B cell (primary cell): ENCODE measurements around the gene RNF167. TPM values are rescaled to one million over a fixed set of nuclear protein-coding genes. Genes with fewer than 3 reads are reported as not detected.

Source experiments
- ATAC-seq: fragments of 200-7000 bp; cut with Tn5 transposase; one replicate; pipeline ENCODE4 v1.10.0; 2021; ENCODE audit warnings: low read depth, mild to moderate bottlenecking, moderate number of reproducible peaks, moderate library complexity
- CTCF ChIA-PET: fragments of 350-600 bp; sonication (Branson Sonifier 250); formaldehyde crosslinking; loops from one replicate; lab custom pipeline; 2021; ENCODE audit warnings: antibody characterized with exemption, inconsistent platforms; lab: Charles Lee
- POLR2A ChIA-PET: fragments of 350-600 bp; sonication (Branson Sonifier 250); formaldehyde crosslinking; loops from one replicate; lab custom pipeline; 2021; ENCODE audit warnings: antibody characterized with exemption; lab: Charles Lee
- DNase-seq: peaks from one replicate; pipeline ENCODE4 v3.0.0; 2013
- H2AFZ ChIP-seq: 2 replicates; pipeline ENCODE4 v1.6.1; 2012; ENCODE audit warnings: mild to moderate bottlenecking, low read depth, low read length; ENCODE audit not compliant: insufficient read depth, poor library complexity, severe bottlenecking
- H3K27ac ChIP-seq, 2 donors: 1 replicate in 1 of 2; 2 replicates in 1 of 2; pipeline ENCODE4 v1.5.1; 2012 to 2013; ENCODE audit warnings: low read length in 2 of 2, mild to moderate bottlenecking in 2 of 2, moderate library complexity in 1 of 2
- H3K27me3 ChIP-seq, 4 experiments: fragments of 200-600 bp in 1 of 4; sonication (generic) in 1 of 4; replicated peaks in 1 of 4; 1 replicate in 2 of 4; 2 replicates in 2 of 4; pipeline versions ENCODE4 v1.6.1 to v1.7.0; 2013 to 2016; ENCODE audit warnings: low read length in 3 of 4, mild to moderate bottlenecking in 2 of 4, mixed read lengths in 1 of 4, moderate library complexity in 1 of 4; ENCODE audit not compliant: insufficient read depth in 4 of 4, control insufficient read depth in 3 of 4; ENCODE audit errors: control extremely low read depth in 1 of 4
- H3K36me3 ChIP-seq, 2 experiments: replicated peaks in 1 of 2; 1 replicate in 1 of 2; 2 replicates in 1 of 2; pipeline versions ENCODE4 v1.6.1 to v1.7.1; 2013; ENCODE audit warnings: low read length in 1 of 2; ENCODE audit not compliant: insufficient read depth in 2 of 2, control insufficient read depth in 1 of 2; ENCODE audit errors: control extremely low read depth in 1 of 2, extremely low read depth in 1 of 2
- H3K4me1 ChIP-seq, 2 donors: fragments of 200-600 bp in 1 of 2; sonication (generic) in 1 of 2; 1 replicate in 1 of 2; 2 replicates in 1 of 2; pipeline versions ENCODE4 v1.5.1 to v1.6.1; 2013 to 2017; ENCODE audit warnings: low read length in 2 of 2; ENCODE audit not compliant: control insufficient read depth in 2 of 2, insufficient read depth in 2 of 2
- H3K4me2 ChIP-seq: replicated peaks from 2 replicates; pipeline ENCODE3; 2012; ENCODE audit warnings: mild to moderate bottlenecking, low read depth, low read length; ENCODE audit not compliant: poor library complexity, severe bottlenecking
- H3K4me3 ChIP-seq, 5 experiments: fragments of 200-600 bp in 1 of 5; sonication (generic) in 1 of 5; 1 replicate in 3 of 5; 2 replicates in 2 of 5; pipeline versions ENCODE4 v1.5.1 to v1.7.0; 2011 to 2016; ENCODE audit warnings: low read length in 4 of 5, mild to moderate bottlenecking in 4 of 5, low read depth in 2 of 5, control low read depth in 1 of 5, moderate library complexity in 1 of 5; ENCODE audit not compliant: insufficient read depth in 1 of 5; ENCODE audit errors: control extremely low read depth in 1 of 5, extremely low read depth in 1 of 5
- H3K79me2 ChIP-seq: fragments of 200-600 bp; sonication (generic); one replicate; pipeline ENCODE4 v1.6.0; 2016; ENCODE audit warnings: low read length; ENCODE audit not compliant: control insufficient read depth, insufficient read depth
- H3K9ac ChIP-seq: fragments of 200-600 bp; sonication (generic); 2 replicates; pipeline ENCODE4 v1.6.1; 2017; ENCODE audit warnings: mild to moderate bottlenecking, low read length, moderate library complexity
- H3K9me3 ChIP-seq, 3 donors: one replicate each; pipeline versions ENCODE4 v1.6.1 to v1.7.1; 2013; ENCODE audit warnings: low read length in 2 of 3; ENCODE audit not compliant: control insufficient read depth in 2 of 3, insufficient read depth in 1 of 3; ENCODE audit errors: control extremely low read depth in 1 of 3
- H4K20me1 ChIP-seq: 2 replicates; pipeline ENCODE4 v1.6.0; 2012; ENCODE audit warnings: mild to moderate bottlenecking, low read length; ENCODE audit not compliant: insufficient read depth, control insufficient read depth, poor library complexity, severe bottlenecking
- H3K27ac Mint-ChIP-seq: one replicate; pipeline ENCODE4 v1.8.0; 2021; ENCODE audit warnings: mixed read lengths
- H3K27me3 Mint-ChIP-seq: one replicate; pipeline ENCODE4 v1.8.0; 2021; ENCODE audit warnings: mixed read lengths
- H3K4me1 Mint-ChIP-seq: one replicate; pipeline ENCODE4 v1.8.0; 2021; ENCODE audit warnings: mixed read lengths
- H3K4me3 Mint-ChIP-seq: one replicate; pipeline ENCODE4 v1.8.0; 2021; ENCODE audit warnings: mixed read lengths
- H3K9me3 Mint-ChIP-seq: one replicate; pipeline ENCODE4 v1.8.0; 2022; ENCODE audit warnings: mixed read lengths; ENCODE audit not compliant: insufficient read depth
- EZH2 ChIP-seq: IDR thresholded peaks from 2 replicates; pipeline ENCODE4 v1.6.1; 2012; ENCODE audit warnings: borderline replicate concordance, low read depth, mild to moderate bottlenecking, moderate library complexity, low read length; ENCODE audit not compliant: insufficient read depth, poor library complexity, severe bottlenecking
- WGBS: methylation state at CpG from one replicate; pipeline ENCODE4 v1.1.5; 2013; ENCODE audit warnings: missing lambda C conversion rate; ENCODE audit not compliant: insufficient coverage; 5-methylcytosine and 5-hydroxymethylcytosine counted together
- intact Hi-C: fragments of 100-400 bp; cut with micrococcal nuclease; formaldehyde crosslinking; loops from one replicate; pipeline ENCODE4 v1.10.0; 2022
- polyA minus RNA-seq: library from RNA; depleted of rRNA, polyadenylated mRNA; stranded (reverse); fragments of >200 nt; gene quantifications from 2 replicates; pipeline ENCODE4 v1.2.3, GENCODE V29; 2012
- polyA plus RNA-seq: library from polyadenylated mRNA; depleted of rRNA; stranded (reverse); fragments of >200 nt; gene quantifications from 2 replicates; pipeline ENCODE4 v1.2.3, GENCODE V29; 2012
- total RNA-seq, 2 donors: library from RNA; stranded (reverse); fragments of 120-200 nt in 1 of 2; gene quantifications; 1 replicate in 1 of 2; 2 replicates in 1 of 2; pipeline versions ENCODE4 v1.2.3 to v1.2.4, GENCODE V29; 2013 to 2022
- TF ChIP-seq, protein P1 (sequence below): fragments of 200-600 bp; IDR thresholded peaks from one replicate; pipeline ENCODE4 v1.8.0; 2022; ENCODE audit warnings: antibody characterized with exemption, mild to moderate bottlenecking

The RNF167 gene
- total RNA-seq (131 and 143 TPM in 2 replicates), polyA plus RNA-seq (114 and 186 TPM in 2 replicates), polyA minus RNA-seq (21.4 and 36.7 TPM in 2 replicates)
- total RNA-seq (2013) = 73.3 TPM

DNA sequence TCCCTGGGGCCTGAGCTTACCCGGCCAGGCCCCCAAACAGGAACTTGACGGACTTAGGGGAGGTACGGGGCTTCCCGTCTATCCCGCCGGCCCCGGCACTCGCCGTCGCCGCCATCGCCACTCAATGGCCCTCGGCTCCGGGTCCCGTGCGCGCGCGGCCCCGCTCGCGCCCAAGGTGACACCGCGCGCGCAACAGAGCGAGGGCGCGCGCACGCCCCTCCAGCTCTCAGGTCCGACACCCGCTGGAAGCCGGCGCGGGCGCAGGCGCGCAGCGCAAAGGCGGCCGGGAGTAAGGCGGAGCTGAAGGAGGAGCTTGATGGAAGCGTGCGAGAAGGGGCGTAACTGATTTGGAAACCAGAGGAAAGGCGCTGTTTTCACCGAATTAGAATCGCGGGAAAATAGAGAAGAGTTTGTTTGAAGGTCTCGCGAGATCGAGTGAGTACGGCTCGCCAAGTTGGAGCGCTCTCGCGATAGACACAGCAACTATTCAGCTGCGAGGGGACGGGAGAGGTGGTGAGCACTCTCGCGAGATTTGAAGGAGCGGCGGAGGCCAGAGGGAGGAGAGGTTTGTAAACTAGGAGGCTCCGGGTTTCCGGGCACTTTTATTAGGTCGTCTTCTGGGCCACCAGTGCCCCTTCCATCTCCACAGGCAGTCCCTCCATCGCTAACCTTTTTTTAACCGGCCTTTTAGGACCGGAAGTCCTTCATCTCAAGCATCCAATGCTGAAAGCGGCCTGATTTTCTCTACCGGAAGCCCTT, at the start of gene RNF167, which contains the start of gene SLC25A11:
TSS of gene RNF167 (plus strand) at position 473 of the 759 bp plus-strand sequence. CDS start 642 bp downstream, outside the sequence.
TSS of gene SLC25A11 (minus strand) at position 251 of the 759 bp plus-strand sequence. CDS start at position 115, 136 bp downstream.
- Histone ChIP-seq H3K27ac (peak within 1 kb of the TSS; percentile 84 to 87), H2AFZ (peak within 1 kb of the TSS; percentile 78), H3K9me3 (no peaks in the 10 kb centered on the region), H3K4me2 (peak within 1 kb of the TSS; percentile 99), H3K4me3 (peak within 1 kb of the TSS; percentile 83 to 100 (median 86)), H3K9ac (peak within 1 kb of the TSS; percentile 86), H3K36me3 (peaks cover 0 to 43% of the 10 kb centered on the region in 2 experiments), H3K79me2 (peaks cover 47% of the 10 kb centered on the region), H3K27me3 (no peaks in the 10 kb centered on the region), H4K20me1 (peaks cover 11% of the 10 kb centered on the region), H3K4me1 (peaks cover 50 to 58% of the 10 kb centered on the region in 2 donors)
- CTCF ChIA-PET = interaction anchor here (0.5 to 3.1 kb wide), 18 partner anchors 9 to 184 kb away, joined by 3 to 24 read pairs (median 6); partner anchors contain the start of genes CAMTA2, CHRNE, INCA1 and KIF1C
- Mint-ChIP-seq H3K4me3 (peak within 1 kb of the TSS; percentile 89), H3K4me1 (peaks cover 58% of the 10 kb centered on the region), H3K9me3 (no peaks in the 10 kb centered on the region), H3K27ac (peak within 1 kb of the TSS; percentile 95), H3K27me3 (no peaks in the 10 kb centered on the region)
- POLR2A ChIA-PET = interaction anchor here (0.6 to 2.6 kb wide), 16 partner anchors 9 to 796 kb away, joined by 3 to 38 read pairs (median 4); partner anchors contain the start of genes ARRB2, C17orf107, CAMTA2 and CHRNE
- WGBS = under 1% methylated on average over 70 of the region's 72 CpGs
- intact Hi-C loops = loop anchor here (1.0 to 10.0 kb wide), 7 partner anchors 8 to 305 kb away; partner anchors contain the start of genes INCA1, KIF1C, PFN1 and PLD2
- peak; percentile 99 for DNase-seq
- no peak for TF ChIP-seq EZH2
- TF ChIP-seq, protein P1, sequence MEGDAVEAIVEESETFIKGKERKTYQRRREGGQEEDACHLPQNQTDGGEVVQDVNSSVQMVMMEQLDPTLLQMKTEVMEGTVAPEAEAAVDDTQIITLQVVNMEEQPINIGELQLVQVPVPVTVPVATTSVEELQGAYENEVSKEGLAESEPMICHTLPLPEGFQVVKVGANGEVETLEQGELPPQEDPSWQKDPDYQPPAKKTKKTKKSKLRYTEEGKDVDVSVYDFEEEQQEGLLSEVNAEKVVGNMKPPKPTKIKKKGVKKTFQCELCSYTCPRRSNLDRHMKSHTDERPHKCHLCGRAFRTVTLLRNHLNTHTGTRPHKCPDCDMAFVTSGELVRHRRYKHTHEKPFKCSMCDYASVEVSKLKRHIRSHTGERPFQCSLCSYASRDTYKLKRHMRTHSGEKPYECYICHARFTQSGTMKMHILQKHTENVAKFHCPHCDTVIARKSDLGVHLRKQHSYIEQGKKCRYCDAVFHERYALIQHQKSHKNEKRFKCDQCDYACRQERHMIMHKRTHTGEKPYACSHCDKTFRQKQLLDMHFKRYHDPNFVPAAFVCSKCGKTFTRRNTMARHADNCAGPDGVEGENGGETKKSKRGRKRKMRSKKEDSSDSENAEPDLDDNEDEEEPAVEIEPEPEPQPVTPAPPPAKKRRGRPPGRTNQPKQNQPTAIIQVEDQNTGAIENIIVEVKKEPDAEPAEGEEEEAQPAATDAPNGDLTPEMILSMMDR = no peak
- ATAC-seq = peak; percentile 84
